Psoas muscle (tissue), 8 donors: Measurements from ENCODE around the gene TLE3. TPM values are rescaled to one million over a fixed set of nuclear protein-coding genes. Genes with fewer than 3 reads are reported as not detected.

Experiments used
- ATAC-seq, 4 donors: fragments of 200-7000 bp; cut with Tn5 transposase; one replicate each; pipeline ENCODE4 v1.9.1; 2020; ENCODE audit warnings: moderate library complexity in 3 of 4, mild to moderate bottlenecking in 2 of 4
- DNase-seq, 2 donors: peaks; one replicate each; pipeline ENCODE4 v3.0.0-alpha.2; 2020
- H3K27ac ChIP-seq: fragments of 200-600 bp; one replicate; pipeline ENCODE4 v1.8.0; 2022
- H3K27me3 ChIP-seq, 3 donors: fragments of 200-600 bp in 1 of 3; one replicate each; pipeline versions ENCODE4 v1.6.1 to v1.8.0; 2013 to 2022; ENCODE audit warnings: low read length in 2 of 3, mild to moderate bottlenecking in 2 of 3, moderate library complexity in 1 of 3; ENCODE audit not compliant: insufficient read depth in 3 of 3
- H3K36me3 ChIP-seq, 2 donors: fragments of 200-600 bp in 1 of 2; one replicate each; pipeline versions ENCODE4 v1.6.1 to v1.8.0; 2013 to 2022; ENCODE audit warnings: low read depth in 1 of 2, mild to moderate bottlenecking in 1 of 2, moderate library complexity in 1 of 2; ENCODE audit not compliant: insufficient read depth in 1 of 2
- H3K4me1 ChIP-seq: fragments of 200-600 bp; one replicate; pipeline ENCODE4 v1.8.0; 2022
- H3K4me3 ChIP-seq: fragments of 200-600 bp; one replicate; pipeline ENCODE4 v1.8.0; 2022; ENCODE audit warnings: mild to moderate bottlenecking
- H3K9me3 ChIP-seq: fragments of 200-600 bp; one replicate; pipeline ENCODE4 v1.8.0; 2022
- CTCF ChIP-seq: fragments of 200-600 bp; IDR thresholded peaks from one replicate; pipeline ENCODE4 v1.8.0; 2022; ENCODE audit warnings: antibody characterized with exemption
- WGBS, 3 donors: extraction: QIAGEN DNeasy Blood & Tissue Kit; methylation state at CpG; one replicate each; pipeline versions ENCODE4 v1.1.6 to v1.1.7; 2013; 5-methylcytosine and 5-hydroxymethylcytosine counted together
- intact Hi-C, 2 donors: fragments of 100-400 bp; cut with DNase I; formaldehyde crosslinking; loops; one replicate each; pipeline versions ENCODE4 v1.11.0 to v1.14.2; 2022
- polyA plus RNA-seq, 3 donors: library from polyadenylated mRNA; stranded (reverse); fragments of 200-250 nt; gene quantifications; one replicate each; pipeline ENCODE4 v1.2.3, GENCODE V29; 2013
- total RNA-seq, 4 donors: library from RNA; stranded (reverse); fragmentation: NEBNext Ultra II Directional in 2 of 4; extraction: Animal tissue kit (Norgen Biotek cat#: 25700) in 2 of 4; gene quantifications; one replicate each; pipeline versions ENCODE4 v1.2.1 to v1.2.4, GENCODE V29; 2021 to 2023
- donor health status: healthy with polysubstance abuse.
- donor health status: DM: no; HTN: no; CAD: no; lungs with moderate emphysema.
- donor health status: Bipolar disorder and iron deficiency.
- donor health status: healthy.
- donor health status: DM: yes; HTN: yes; CAD: no.
- donor health status: DM: no; HTN: no; CAD: no.
- donor health status: DM: no; HTN: no; CAD: no.
- donor health status: DM: yes; HTN: yes; CAD: no.

TLE3 gene
- total and polyA plus RNA-seq, 7 donors = 4.3 to 59.9 (median 10.8) TPM

- WGBS, 3 donors = 87 to 89% (median 88%) methylated on average over 19 of the region's 19 CpGs
- peaks cover 9 to 80% of the 10 kb centered on the region in 2 donors for H3K36me3 ChIP-seq
- no peak for DNase-seq
These were observed 25.9 kb downstream of the TLE3 start for GRCh38 chr15:70071799-70072198.

GRCh38 chr15:70069716-70070115 is 28.0 kb downstream of the TLE3 start:
- Histone ChIP-seq H3K9me3 (no peaks in the 10 kb centered on the region), H3K36me3 (peaks cover 9 to 85% of the 10 kb centered on the region in 2 donors), H3K4me3 (no peak overlapping the region), H3K27me3 (no peaks in the 10 kb centered on the region), H3K27ac (no peak overlapping the region), H3K4me1 (peaks cover 11% of the 10 kb centered on the region)
- ATAC-seq (no peak), DNase-seq (no peak)
- intact Hi-C loops = no loop called here
- 75 to 95% (median 88%) methylated on average over 7 of the region's 7 CpGs for WGBS, 3 donors
- no peak for TF ChIP-seq CTCF

More at GRCh38 chr15:70071799-70072198, 25.9 kb downstream of the TLE3 start:
- no peak for ATAC-seq
- TF ChIP-seq CTCF = no peak
- intact Hi-C loops = no loop called here
- H3K27me3 ChIP-seq = no peaks in the 10 kb centered on the region
- no peaks in the 10 kb centered on the region for H3K9me3 ChIP-seq
- peaks cover 8% of the 10 kb centered on the region for H3K4me1 ChIP-seq
- no peak overlapping the region for H3K4me3 ChIP-seq
- no peak overlapping the region for H3K27ac ChIP-seq

- 54 to 70% (median 59%) methylated on average over 9 of the region's 9 CpGs for WGBS, 3 donors
- intact Hi-C loops = no loop called here
- DNase-seq = no peak
- no peak for TF ChIP-seq CTCF
- Histone ChIP-seq H3K9me3 (no peaks in the 10 kb centered on the region), H3K27me3 (no peaks in the 10 kb centered on the region), H3K4me3 (no peak overlapping the region), H3K36me3 (peaks cover 5 to 82% of the 10 kb centered on the region in 2 donors), H3K27ac (no peak overlapping the region), H3K4me1 (peaks cover 12% of the 10 kb centered on the region)
- ATAC-seq = peak; percentile 13 to 54 (median 38)
These were observed 28.7 kb downstream of the TLE3 start for GRCh38 chr15:70068783-70069565.

GRCh38 chr15:70067681-70068080 is 30.0 kb downstream of the TLE3 start:
- ATAC-seq (no peak), DNase-seq (no peak)
- WGBS, 3 donors = 81 to 85% (median 83%) methylated on average over 6 of the region's 6 CpGs
- intact Hi-C loops = no loop called here
- Histone ChIP-seq H3K9me3 (no peaks in the 10 kb centered on the region), H3K4me1 (peaks cover 16% of the 10 kb centered on the region), H3K36me3 (peaks cover 4 to 73% of the 10 kb centered on the region in 2 donors), H3K27ac (no peak overlapping the region), H3K4me3 (no peak overlapping the region), H3K27me3 (no peaks in the 10 kb centered on the region)
- TF ChIP-seq CTCF = no peak
